H1 (cell line): Measurements from ENCODE around the gene CLEC14A. TPM values are rescaled to one million over a fixed set of nuclear protein-coding genes. Genes with fewer than 3 reads are reported as not detected.
A peak's percentile ranks its signal among the peaks of the same experiment; 100 is the strongest.

Source experiments
- CHD7 ChIP-seq: fragments of 300-600 bp; sonication (generic); IDR thresholded peaks from 2 replicates; pipeline ENCODE4 v1.7.1; 2012; ENCODE audit warnings: low read length, moderate library complexity, mild to moderate bottlenecking, inconsistent platforms; ENCODE audit not compliant: insufficient replicate concordance
- polyA plus RNA-seq, 7 experiments: library from polyadenylated mRNA; depleted of rRNA in 3 of 7; stranded (reverse) in 5 of 7; unstranded in 2 of 7; fragments of >200 nt in 5 of 7; fragments of 200-250 nt in 2 of 7; gene quantifications; 1 replicate in 5 of 7; 2 replicates in 1 of 7; 4 replicates in 1 of 7; pipeline versions ENCODE4 v1.2.1 to v1.2.3, GENCODE V29; 2011 to 2013; ENCODE audit warnings: missing spikeins in 2 of 7, mixed read lengths in 2 of 7
- total RNA-seq: library from RNA; stranded (reverse); fragmentation: NEBNext Ultra II Directional; extraction: Animal tissue kit (Norgen Biotek cat#: 25700); gene quantifications from 2 replicates; pipeline ENCODE4 v1.2.1, GENCODE V29; 2021

The CLEC14A gene
- total and polyA plus RNA-seq, 2 of the 8 experiments (the other 6 are each of a cell fraction or from before 2014, with no cell fraction given): 0.09 to 0.13 TPM

DNA sequence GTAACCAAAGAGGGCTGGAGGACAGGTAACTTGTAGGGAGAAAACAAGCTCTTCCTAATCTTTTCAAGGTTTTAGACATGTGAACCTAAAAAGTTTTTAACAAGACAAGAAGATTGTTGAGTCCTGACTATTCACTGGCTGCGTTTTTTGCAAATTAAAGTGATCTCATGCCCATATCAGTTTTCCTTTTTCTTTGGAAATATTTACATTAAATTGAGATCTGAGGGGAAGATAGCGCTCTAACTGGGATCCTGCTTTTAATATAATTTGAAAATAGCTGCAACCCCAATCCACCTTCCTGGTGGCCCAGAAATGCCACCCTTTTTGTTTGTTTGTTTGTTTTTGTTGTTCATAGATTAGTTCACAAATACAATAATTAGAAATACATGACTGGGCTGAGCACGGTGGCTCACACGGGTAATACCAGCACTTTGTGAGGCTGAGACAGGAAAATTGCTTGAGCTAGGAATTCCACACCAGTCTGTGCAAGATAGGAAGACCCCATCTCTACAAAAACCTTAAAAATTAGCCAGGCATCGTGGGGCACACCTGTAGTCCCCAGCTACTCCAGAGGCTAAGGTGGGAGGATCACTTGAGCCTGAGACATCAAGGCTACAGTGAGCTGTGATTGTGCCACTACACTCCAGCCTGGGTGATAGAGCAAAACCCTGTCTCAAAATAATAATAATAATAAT is 50.6 kb downstream of the CLEC14A start (continued):
- TF ChIP-seq CHD7: peak; percentile 16
